Measurements from ENCODE around the gene HERPUD1. TPM values are rescaled to one million over a fixed set of nuclear protein-coding genes. Genes with fewer than 3 reads are reported as not detected.

Gene HERPUD1
- polyA plus RNA-seq, 1 experiment = 306 TPM

DNA sequence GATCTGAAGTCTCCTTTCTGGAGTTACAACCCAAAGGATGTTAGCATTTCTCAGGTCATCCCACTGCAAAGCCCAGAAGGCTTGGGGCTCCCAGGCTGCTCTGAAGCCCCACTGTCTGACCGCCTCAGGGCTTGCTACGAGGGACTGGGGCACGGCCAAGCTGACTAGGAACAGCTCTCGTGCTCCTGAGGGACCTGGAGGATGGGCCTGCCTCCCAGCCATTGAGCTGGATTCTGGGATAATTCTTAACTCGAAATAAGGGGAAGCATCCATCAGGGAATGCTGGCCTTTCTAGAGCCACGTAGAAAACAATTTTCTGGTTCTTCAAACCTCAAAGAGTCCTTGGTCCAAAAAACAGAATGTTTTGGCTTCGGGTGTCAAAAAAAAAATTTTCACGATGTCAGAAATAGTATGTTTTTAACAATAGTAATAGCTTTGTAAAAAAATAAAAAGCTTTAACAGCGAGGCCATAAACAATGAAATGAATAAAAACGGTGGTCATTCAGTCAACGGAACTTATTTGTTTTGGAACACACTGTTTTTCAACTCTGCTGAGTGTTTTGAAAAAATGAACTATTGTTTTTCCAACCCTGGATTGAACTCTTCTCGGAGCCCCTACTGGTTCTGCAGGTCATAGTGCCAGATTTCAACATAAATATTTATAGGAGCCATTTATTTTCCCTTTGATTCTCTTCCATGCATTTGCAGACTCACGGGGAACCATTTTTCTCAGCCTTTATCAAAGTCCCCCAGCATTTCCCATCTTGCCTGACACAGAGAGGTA is 16.4 kb upstream of the HERPUD1 start:
- H3K36me3 ChIP-seq (ENCODE audit: control insufficient read depth, insufficient read depth, low read length) = no peaks in the 10 kb centered on the region
- ChIA-PET POLR2A (no interaction called here), CTCF (no interaction called here)
- no peak for TF ChIP-seq CTCF (IDR thresholded peaks at IDR 0.05; ENCODE audit: insufficient read depth, low read depth, low read length)
- no peak overlapping the region for H3K4me3 ChIP-seq (ENCODE audit: low read depth, low read length)
- no peak for DNase-seq (ENCODE audit: low read depth)
- peaks cover 2% of the 10 kb centered on the region for H3K27me3 ChIP-seq (ENCODE audit: control insufficient read depth, insufficient read depth, low read length)

- POLR2A ChIA-PET = no interaction called here
- no peak for TF ChIP-seq CTCF (IDR thresholded peaks at IDR 0.05; ENCODE audit: insufficient read depth, low read depth, low read length)
- DNase-seq (ENCODE audit: low read depth) = no peak
Measured at GRCh38 chr16:56916571-56917403, 15.2 kb upstream of the HERPUD1 start.

GRCh38 chr16:56918467-56919012 is 13.4 kb upstream of the HERPUD1 start:
- POLR2A ChIA-PET = no interaction called here
- Histone ChIP-seq H3K4me3 (ENCODE audit: low read depth, low read length) (no peak overlapping the region), H3K27me3 (ENCODE audit: control insufficient read depth, insufficient read depth, low read length) (peaks cover 2% of the 10 kb centered on the region), H3K36me3 (ENCODE audit: control insufficient read depth, insufficient read depth, low read length) (no peaks in the 10 kb centered on the region)
- CTCF ChIA-PET = interaction anchor here (0.9 kb wide), 1 partner anchor 13 kb away, joined by 3 read pairs; the partner anchor contains the start of gene HERPUD1
- TF ChIP-seq CTCF (IDR thresholded peaks at IDR 0.05; ENCODE audit: insufficient read depth, low read depth, low read length) = no peak
- DNase-seq (ENCODE audit: low read depth) = no peak

More at GRCh38 chr16:56916571-56917403, 15.2 kb upstream of the HERPUD1 start:
- Histone ChIP-seq H3K36me3 (ENCODE audit: control insufficient read depth, insufficient read depth, low read length) (no peaks in the 10 kb centered on the region), H3K4me3 (ENCODE audit: low read depth, low read length) (no peak overlapping the region), H3K27me3 (ENCODE audit: control insufficient read depth, insufficient read depth, low read length) (peaks cover 2% of the 10 kb centered on the region)
- CTCF ChIA-PET = no interaction called here

GRCh38 chr16:56919099-56919800 is 12.7 kb upstream of the HERPUD1 start:
- Histone ChIP-seq H3K36me3 (ENCODE audit: control insufficient read depth, insufficient read depth, low read length) (no peaks in the 10 kb centered on the region), H3K4me3 (ENCODE audit: low read depth, low read length) (no peak overlapping the region), H3K27me3 (ENCODE audit: control insufficient read depth, insufficient read depth, low read length) (peaks cover 2% of the 10 kb centered on the region)
- ChIA-PET CTCF (interaction anchor here (1.0 to 1.2 kb wide), 2 partner anchors 13 to 33 kb away, joined by 4 to 5 read pairs; partner anchors contain the start of gene HERPUD1), POLR2A (interaction anchor here (1.1 kb wide), 1 partner anchor 12 kb away, joined by 3 read pairs; no protein-coding TSS in a partner anchor)
- TF ChIP-seq CTCF (IDR thresholded peaks at IDR 0.05; ENCODE audit: insufficient read depth, low read depth, low read length) = no peak
- DNase-seq (ENCODE audit: low read depth) = no peak
